HG03460 (cell line): ENCODE data around the gene SMYD3.

Source experiments
- ATAC-seq: cut with Tn5 transposase; IDR thresholded peaks from one replicate; pipeline ENCODE4 v1.9.1; 2021; ENCODE audit not compliant: unreplicated experiment

Gene SMYD3

DNA sequence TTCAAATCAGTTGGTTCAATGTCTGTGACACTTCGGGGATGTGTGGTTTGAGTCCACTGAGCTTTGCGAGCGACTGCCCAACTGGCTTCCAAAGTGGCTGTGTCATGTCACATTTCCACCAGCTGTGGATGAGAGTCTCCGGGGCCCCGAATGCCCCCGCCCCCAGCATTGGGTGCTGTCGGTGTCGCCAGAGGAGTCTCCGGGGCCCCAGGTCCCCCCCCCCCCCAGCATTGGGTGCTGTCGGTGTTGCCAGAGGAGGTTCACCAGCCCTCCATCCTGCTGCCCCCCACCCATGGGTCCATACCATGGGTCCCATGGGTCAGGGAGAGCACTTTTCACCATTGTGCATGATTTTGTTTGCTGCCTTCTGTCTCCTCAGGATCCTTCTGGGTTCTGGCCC is 9.0 kb upstream of the SMYD3 start:
- no peak for ATAC-seq

DNA sequence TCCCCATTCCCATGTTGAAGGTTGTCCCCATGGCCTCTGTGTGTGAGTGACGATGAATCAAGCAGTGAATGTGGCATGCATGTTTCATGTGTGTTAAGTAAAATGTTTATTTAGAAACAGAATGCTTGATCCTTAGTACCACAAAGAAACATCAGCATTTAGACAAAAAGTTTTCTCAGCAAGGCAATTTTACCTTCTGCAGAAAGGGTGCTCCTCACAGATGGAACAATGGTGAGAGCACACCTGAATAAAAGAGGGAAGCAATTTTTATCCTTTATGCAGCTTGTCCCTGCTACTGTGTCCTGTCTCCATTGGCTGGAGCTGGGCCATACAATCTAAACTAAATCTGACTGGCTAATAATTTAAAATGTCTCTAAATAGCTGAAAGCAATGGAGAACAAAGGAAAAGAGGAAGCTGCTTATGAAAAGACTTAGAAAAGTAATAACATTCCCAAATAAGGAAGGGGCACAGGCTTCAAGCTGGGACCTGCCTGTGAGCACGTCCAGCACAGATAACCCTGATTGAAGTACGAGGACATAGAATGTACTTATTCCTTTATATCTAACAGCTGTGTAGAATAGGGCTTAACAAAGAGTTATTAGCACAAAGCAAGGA is 8.4 kb upstream of the SMYD3 start:
- ATAC-seq, result no peak

DNA sequence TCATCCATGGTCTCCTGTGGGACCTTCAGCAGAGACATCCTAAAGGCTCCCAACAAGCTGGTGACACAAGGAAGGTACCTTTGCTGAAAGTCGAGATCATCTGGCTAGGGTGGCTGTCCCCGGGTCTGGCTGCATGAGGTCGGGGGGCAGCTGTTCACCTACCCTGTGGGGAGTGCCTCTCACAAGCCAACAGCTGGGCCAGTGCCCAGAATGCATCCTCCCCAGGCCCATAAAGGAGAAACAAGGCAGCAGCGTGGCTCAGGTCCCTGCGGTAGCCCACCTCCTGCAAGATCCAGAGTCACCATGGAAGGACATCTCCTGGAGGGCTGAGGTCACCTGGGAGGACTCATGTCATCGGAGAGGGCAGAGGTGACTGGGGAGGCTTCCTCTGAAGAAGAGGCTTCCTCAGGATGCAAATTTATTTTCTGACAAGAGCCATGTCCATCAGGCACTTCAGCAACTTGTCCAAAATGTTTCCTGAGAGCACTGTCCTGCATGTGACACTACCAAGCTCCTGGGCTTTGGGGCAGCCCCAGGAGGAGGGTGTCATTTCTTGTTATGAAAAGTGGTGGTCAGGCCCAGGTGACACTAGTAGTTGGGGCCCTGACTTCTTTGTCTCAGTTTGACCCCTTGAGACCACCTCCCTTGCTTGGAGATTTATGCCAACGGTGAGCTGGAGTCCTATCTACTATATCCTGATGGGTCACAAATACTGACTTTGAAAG is 6.7 kb upstream of the SMYD3 start:
- ATAC-seq, result no peak

DNA sequence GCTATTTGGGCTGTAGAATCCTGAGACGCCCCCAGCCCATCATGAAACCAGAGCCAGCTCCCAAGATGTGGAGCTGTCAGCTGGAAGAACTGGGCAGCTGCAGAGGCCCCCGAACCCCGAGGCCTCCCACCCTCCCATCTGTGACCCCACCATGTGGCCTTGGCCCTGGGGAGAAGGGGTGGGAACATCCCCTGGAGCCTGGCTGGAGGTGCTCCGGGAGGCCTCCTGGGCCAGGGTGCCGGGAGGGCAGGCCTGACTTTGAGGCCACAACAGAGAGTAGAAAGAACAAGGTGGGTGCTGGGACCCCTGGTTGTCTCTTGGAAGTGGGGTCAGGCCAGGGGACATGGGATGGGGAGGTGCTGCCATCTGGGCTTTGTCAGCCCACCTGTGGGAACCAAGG is 6.0 kb upstream of the SMYD3 start:
- ATAC-seq, result no peak

DNA sequence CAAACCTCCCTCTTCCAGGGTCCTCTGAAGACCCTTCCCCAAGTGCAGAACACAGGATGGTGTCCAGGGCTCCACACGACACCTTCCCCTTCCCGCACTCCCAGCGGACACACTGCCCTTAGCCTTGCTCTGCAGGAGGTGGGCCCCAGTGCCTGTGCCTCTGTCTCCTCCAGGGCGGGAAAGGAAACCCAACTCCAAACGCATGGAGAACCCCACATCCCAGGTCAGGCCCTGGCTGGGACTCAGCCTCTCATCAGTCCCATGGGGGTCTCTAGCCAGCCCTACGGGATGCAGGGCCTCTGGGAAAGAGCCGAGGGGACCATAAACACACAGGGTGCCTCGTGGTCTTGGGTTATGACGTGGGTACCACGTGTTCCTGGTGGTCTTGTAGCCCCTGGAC is 5.6 kb upstream of the SMYD3 start:
- no peak for ATAC-seq

DNA sequence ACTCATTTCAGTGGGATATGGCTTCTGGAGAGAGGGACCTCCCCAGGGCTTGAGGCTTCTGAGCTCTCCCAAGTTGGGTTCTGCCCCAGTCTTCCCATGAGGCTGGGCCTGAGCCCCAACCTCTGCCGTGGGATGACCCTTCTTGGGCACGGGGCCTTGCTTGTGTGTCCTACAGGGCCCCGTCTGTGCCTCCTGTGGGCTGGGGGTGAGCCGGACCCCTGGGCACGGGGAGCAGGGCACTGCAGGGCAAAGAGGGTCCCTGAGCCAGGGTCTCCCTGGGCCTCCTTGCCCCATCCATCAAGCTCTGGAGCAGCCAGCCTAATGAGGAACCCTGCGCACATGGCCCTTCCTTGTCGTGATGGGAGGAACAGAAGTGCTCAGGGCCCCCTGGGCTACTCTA is 5.2 kb upstream of the SMYD3 start:
- ATAC-seq, result no peak

DNA sequence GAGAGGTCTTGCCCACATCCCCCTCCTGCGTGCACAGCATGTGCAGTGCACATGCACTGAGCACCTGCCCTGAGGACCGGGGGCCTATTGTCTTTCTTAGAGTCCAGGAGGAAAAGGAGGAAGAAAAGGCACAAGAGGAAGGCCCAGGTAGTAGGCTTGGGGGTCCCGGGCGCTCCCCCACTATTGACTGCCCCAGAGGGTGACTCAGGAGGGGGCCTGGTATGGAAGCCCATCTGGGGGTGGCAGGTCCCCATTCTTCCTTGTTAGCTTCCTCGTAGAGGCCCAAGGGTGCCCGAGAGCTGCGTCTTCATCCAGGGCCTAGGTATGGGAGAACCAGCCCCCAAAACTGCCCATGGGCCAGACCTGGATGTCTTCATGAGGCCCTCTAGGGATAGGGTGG is 4.1 kb upstream of the SMYD3 start:
- no peak for ATAC-seq

DNA sequence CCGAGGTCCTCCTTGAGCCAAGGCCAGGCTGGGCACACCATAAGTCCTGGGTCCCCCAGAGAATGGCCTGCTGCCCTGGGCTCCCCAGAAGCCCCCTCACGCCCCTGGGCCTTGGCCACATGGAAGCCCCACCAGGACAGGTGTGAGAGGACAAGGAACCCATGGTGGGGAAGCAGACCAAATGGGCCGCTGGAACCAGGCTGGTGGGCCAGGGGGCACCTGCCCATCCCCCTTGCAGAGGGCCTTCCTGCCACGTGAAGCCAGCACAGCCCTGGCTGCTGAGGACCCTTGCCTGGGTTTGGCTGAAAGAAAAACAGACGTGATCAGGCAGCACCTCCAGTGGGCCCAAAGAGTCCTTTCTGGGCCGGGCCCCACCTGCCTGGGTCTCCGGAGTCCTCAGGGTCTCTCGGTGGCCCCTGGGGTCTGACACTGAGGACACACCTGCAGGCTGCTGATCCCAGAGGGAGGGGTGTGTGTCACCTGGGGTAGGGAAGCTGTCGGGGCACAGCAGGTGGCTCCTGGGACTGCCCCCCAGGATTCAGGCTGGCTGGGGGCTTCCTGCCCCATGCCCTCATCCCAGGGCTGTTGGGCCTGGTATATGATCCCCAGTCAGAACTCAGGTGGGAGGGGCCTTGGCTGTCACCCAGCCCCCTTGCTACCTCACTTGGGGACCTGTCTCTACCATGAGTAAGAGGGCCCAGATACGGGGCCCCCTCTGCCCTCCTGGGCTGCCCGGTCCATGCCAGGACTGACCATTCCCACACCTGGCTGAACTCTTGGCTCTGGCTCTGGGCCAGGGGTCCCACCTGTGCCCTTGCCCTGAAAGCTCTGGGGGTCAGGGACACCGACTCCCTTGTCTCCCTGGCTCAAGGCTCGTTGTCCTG is 3.3 kb upstream of the SMYD3 start:
- no peak for ATAC-seq

DNA sequence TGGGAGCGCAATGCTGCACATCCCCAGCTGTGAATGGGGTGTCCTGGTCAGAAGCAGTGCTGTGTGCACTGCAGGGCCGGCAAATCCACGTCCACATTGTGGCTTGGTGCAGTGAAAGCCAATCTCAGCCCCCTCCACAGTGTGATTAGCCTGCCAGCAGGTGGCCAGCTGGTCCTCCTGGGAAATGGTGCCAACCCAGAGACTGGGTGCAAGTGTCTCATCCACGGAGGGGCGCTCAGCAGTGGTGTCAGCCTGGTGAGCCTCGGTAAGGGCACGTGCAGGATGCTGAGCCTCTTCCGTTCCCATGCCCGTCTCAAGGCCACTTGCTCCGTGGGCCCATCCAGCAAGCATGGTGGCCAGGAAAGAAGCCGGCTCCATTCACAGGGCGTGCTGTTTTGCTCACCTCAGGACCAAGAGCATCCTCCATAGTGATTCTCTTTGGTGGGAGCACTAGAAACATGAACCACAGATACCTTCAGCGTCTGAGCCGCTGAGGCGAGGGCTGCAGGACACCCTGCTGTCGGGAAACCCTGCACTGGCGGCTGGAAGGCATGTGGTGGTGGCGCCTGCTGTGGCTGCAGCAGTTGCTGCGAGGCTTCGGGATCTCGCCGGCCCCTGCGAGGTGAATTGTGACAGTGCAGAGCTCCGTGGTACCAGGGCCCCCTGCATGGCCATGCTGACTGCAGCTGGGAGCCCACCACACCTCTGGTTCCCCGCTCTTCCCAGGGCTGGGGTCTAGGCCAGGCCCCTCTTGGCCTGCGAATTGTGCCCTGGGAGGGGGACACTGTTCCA is 2.0 kb upstream of the SMYD3 start:
- no peak for ATAC-seq

DNA sequence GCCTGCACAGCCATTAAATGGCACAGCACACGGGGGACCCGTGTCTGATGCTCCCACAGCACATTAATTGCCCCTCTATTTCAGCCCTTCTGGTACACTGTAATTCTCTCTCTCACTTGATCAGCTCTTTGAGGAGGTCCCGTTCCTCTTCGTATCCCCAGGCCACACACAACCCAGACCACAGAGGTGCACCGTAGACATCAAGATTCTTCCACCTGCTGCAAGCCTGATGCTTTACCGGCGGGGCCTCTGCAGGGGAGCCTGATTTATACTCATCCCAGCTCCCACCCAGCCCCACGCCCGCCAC is 759 bp downstream of the SMYD3 start:
- peak; percentile 16 for ATAC-seq

DNA sequence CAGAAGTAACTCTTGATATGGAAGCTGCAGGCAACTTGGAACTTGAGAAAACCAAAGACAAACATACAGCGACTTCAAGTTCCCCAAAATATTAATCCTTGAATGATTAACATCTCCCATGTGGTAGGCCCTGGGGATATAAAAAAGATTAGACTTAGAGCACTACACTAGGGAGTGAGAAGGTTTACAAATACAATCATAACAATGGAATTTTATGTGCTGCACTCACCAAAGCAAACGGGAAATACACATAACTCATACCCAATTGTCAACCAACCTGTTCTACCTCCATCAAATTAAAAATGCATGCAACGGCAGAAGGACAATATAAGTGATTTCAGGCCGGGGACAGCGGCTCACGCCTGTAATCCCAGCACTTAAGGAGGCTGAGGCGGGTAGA is 3.7 kb downstream of the SMYD3 start:
- ATAC-seq, result no peak

DNA sequence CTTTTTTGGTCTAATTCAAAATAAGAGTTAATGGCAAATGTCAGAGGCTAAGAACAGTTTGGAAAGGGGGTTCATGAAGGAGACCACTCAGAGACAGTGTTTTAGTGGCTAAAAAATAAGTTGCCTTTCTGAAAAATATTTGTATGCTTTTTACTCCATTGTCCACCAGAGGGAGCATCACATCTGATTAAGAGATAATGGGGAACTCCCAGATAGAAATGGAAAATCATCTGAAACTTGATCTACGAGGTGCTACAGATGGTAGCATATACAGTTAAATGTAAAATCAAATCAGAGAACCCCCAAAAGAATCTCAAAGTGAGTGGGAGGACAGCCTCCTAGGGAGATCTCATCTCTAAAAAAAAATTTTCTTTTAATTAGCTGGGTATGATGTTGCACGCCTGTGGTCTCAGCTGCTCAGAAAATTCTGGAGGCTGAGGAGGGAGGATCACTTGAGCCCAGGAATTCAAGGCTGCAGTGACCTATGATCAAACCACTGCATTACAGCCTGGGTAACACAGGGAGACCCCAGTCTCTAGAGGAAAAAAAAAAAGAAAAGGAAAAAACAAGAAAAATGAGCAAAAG is 9.7 kb downstream of the SMYD3 start:
- no peak for ATAC-seq

DNA sequence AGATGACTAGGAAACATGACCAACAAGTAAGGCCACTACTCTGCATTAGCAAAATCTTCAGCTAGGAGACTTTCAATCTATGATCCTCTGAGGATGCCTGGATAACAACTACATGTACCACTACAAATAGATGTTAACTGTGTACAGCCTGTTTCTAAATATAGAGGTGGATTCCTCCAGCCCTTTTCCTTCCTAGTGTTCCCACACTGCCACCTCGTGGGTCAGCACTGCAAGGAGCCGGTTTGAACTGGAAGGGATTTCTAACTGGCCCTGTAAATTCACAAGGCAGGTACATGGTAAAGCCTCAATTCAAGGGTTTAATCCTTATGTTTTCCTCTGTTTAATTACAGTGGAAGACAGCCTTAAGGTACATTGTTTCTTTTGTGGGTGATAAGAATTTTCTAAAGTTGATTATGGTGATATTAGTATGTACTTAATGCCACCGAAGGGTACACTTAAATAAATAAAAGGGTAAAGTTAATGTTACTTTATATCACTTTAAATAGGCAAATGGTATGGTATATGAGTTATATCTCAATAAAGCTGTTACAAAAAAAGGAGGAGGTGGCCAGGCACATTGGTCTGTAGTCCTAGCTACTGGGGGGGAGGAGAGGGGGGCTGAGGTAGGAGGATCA is 14.4 kb downstream of the SMYD3 start:
- ATAC-seq, result no peak

DNA sequence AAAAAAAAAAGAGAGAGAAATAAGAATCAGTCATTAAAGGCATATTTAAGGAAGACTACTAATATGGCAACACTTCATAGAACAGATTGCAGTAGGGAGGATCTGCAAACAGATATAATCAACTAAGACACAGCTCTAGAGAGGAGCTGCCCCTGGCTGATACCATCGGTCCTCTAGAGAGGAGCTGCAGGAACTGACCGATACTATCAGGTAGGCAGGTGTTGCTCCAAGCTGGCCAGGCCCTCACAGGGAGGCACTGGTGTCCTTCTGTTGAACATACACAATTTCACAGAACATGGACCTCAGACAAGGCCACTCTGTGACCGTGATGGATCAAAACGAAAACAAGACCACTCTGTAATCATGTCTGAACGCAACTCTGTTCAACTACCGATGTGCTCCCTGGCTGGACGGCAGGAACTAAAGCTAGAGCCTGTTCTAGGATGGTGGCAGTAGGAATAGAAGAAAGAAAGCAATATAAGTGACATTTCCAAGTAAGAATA is 15.5 kb downstream of the SMYD3 start:
- no peak for ATAC-seq

DNA sequence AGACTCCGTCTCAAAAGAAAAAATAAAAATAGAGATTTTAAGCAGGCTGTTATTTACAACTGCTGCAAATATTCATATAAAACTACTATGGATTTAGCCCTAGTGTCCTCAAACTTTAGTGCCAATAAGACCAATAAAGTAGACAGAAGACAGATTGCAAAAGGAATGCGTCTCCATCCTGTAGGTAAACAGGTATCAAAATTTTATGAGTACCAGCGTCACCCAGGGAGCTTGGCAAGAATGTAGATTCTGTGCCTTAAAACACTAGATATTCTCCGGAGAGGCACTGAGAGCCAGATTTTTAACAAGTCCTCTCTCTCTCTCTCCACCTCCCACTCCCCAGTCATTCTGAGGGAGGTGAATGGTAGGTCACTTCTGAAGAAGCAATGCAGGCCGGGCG is 18.4 kb downstream of the SMYD3 start:
- ATAC-seq, result no peak

DNA sequence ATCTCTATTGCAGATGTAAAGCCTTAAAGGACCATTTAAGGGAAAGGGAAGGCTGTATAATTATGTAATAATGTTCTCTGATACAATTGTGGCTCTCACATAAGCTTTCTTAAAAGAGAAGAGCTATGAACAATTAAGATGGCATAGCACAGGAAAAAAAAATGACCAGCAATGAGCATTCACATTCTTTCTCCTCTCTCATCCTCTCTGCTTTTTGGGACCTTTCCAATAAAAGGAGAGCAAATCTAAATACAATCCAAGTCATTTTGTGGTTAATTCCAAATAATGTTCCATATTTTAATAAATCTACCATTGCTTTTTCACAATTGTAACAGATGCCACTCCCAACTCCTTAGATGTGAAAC is 23.5 kb downstream of the SMYD3 start:
- ATAC-seq, result no peak

DNA sequence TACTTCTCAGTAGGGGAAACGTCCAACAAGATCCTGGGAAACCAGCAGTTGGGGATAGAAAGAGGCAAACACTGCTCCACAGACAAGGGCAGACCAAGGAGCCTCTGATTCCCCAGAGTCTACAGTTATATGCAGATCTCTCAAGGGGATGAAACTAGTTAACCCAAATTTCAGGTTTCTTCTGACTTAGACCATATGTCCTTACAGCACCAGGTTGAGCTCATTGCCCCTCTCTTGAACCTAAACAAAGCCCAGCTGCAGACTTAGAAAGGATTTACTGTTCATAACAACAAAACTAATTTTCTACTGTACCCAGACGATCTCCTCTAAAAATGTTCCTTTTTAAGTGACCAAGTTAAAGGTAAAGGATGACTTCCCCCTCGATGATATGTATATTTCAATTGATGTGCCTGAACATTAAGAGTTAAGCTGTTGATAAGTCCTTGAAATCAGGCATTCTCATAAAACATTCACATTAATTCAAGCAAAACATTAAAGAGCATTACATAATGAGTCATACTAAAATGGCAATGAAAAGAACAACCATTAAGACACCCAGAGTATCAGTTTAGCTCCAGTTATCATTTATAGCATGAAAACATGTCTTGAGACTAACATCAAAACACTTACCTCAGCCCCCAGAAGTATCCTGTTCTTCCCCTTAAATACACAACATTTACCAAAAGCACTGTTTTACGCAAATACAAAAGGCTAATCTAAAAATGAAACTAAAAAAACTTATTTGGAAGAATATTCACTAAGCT is 24.1 kb downstream of the SMYD3 start:
- ATAC-seq, result peak; percentile 63

DNA sequence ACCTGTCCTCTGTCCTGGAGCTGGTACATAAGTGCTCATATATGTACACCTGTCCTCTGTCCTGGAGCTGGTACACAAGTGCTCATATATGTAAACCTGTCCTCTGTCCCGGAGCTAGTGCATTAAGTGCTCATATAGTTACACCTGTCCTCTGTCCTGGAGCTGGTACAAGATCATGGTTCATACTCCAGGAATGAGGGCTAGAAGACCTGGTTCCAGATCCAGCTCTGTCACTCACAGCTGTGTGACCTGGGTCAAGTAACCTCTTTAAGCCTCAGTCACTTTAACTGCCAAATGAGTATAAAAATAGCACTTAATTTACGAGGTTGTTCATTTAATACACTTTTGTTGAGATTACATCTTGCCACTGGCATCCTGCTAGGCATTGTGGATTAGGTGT is 28.0 kb downstream of the SMYD3 start:
- no peak for ATAC-seq

DNA sequence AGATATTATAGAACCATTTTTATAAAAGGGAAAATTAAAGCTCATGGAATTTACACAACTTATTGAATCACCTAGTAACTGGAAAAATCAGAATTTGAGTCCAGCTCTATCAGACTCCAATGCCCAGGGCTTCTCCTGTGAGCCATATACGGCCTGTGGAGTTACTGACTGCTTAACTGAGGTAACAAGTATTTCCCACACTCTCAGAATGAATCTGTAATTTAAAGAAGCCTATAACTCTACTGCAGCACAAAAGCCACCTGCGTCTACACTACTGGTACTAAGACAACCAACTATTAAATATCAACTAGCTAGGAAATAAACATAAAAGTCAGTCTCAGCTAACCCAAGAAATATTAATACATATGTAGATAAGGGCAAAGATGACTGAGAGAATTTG is 29.4 kb downstream of the SMYD3 start:
- ATAC-seq, result no peak

DNA sequence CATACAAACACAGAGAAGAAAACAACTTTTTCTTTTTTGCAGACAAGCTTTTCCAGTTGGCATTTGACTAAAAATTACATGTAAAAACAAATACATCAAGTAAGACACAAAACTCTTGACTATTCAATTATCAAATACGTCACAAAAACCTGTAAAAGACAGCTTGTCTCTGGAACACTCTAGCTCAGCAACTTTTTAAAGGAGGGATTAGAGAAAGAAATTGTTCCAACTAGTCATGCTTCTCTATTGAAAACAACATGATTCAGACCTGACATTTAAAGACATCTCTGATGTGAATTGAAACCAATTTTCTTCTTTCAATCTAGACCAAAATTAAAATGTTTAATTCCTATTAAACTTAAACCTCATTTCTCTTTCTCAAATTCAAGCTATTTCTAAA is 30.3 kb downstream of the SMYD3 start:
- no peak for ATAC-seq
